Fibroblast of skin of right biceps (primary cell): ENCODE measurements around the gene PRKN.

Experiments
- DNase-seq: peaks from one replicate; pipeline ENCODE4 v3.0.0-alpha.2; 2013

Gene PRKN

GRCh38 chr6:161379834-161380582, 1347.6 kb downstream of the PRKN start:
- DNase-seq = peak; percentile 28

GRCh38 chr6:161378115-161378514, 1349.5 kb downstream of the PRKN start:
- no peak for DNase-seq

DNA sequence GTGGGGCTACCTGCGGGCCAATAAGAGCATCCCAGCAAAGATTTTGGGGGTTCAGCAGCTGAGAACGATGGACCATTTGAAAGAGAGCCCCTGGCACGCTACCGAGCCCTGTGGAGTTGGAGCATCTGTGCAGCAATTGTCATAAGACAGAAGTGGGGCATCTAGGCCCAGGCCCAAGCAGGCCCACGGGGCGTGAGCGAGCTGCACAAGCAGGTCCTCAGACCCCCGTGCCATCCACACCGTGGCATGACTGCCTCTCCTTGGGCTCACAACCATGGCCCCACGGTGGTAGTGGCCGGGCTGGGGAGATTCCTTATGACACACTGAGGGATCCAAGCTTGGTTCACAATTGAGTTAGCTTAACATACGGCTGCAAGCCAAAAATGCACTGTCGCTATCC, 1350.5 kb downstream of the PRKN start:
- no peak for DNase-seq

- DNase-seq = no peak
These were observed 1351.2 kb downstream of the PRKN start for GRCh38 chr6:161376367-161376766.

- DNase-seq = peak; percentile 46
These were observed 1352.3 kb downstream of the PRKN start for GRCh38 chr6:161374971-161375873.

DNA sequence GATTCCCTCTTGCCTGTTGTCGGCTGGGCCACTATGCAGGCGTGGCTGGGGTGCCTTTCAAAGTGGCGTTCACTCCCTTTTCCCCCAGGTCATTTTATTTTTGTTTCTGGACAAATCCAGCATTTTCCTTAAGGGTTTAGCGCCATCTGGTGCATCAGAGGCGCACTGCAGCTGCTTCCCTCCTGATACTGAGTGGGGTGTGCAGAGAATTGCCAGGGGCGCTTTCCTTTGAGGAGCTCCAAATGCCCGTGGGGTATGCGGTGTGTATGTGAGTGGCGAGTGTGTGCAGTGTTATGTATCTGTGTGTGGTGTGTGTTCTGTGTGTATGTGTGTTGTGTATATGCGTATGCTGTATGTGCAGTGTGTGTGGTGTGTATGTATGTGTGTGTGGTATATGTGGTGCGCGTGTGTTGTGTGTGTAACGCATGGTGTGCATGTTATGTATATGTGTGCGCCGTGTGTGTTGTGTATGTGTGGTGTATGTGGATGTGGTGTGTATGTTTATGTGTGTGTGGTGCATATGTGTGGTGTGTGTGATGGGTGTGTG, 1353.6 kb downstream of the PRKN start:
- DNase-seq = peak; percentile 53

DNA sequence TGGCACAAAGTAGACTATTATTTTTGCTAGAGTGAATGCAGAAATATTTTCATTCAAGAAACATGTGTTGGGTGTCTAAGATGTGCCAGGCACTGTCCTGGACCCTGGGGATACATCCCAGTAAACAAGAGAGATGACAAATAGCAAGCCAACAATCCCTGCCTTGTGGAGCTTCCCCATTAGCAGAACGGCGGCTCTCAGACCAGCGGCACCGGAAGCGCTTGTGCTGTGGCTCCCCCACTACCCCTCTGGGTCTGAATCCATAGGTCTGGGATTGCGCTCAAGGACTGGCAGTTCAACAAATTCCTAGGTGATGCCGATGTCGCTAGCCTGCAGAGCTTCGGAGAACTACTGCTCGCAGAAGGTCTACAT, 1355.2 kb downstream of the PRKN start:
- DNase-seq = no peak

DNA sequence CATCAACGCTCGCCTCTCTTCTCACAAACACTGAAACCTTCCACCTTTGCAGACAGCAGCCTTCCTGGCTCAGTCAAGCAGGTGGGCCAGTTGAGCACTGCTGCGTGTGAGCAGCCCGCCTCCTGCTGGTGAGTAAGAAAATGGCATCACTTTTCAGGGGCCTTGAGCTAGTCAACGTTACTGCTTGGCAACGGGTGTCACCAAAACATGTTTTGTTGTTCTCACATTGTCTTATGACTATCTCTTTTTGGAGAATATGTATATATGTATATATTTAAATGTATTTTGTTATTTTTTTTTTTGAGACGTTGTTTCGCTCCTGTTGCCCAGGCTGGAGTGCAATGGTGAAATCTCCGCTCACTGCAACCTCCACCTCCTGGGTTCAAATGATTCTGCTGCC, 1356.7 kb downstream of the PRKN start:
- DNase-seq = peak; percentile 62

GRCh38 chr6:161369339-161369738, 1358.2 kb downstream of the PRKN start:
- DNase-seq = peak; percentile 78

GRCh38 chr6:161368514-161368913, 1359.1 kb downstream of the PRKN start:
- DNase-seq = no peak

DNA sequence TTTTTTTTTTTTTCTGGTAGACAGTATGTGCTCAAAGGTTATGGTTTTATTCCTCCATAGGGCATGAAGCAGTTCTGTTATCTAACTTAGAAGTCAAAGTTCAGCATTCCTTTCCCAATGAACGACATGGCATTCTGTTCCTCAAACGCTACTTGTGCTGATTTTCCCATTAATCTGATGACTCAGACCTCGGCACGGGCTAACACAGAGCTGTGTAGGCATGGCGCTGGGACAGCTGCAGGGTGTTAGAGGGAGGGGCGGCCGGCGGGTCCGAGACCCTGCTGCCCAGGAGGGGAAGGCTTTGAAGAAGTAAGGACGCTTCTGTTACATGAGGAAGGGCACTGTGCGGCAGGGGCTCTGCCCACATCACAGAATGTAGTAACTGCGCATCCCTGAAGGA, 1360.1 kb downstream of the PRKN start:
- no peak for DNase-seq

DNA sequence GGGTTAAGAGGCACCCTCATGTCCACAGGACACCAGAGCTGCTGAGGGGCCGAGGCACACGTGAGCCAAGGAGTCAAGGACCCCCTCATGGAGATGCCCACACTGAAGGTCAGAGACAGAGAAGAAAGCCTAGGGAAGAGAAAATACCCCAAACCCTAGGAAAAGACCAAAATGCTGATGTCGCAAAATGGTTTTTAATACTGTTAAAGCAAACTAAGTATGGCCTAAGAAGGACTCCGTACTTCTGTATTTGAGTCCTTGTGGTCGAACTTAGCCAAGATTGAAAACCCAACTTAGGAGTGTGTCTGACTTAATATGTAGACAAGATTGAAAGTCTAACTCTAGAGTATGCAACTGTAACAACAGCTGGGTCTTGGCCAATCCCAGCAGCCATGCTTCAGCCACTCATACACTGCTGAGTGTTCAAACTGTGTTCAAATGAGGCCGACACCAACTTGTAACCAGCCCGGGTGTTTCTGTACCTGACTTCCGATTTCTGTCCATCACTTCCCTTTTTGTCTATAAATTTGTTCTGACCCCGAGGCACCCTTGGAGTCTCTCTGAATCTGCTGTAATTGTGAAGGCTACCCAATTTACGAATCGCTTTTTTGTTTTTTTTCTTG, 1361.2 kb downstream of the PRKN start:
- DNase-seq = no peak

DNA sequence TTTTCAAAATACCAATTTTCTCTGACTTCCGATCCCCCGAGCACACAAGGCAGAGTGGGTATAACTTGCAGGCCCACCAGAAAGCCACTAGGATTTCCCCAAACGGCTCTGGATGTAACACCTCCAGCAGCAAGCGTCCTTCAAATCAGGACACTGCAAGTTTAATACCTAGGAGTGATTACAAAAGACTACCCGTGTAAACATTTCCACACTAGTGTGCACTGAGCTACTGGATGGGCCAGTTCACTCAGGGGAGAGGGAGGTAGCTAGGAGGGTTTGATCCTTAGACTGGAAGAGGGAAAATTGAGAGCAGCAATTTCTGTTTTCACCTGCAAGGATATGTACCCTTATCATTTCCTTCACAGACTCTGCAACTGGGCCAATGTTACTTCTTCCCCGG, 1361.9 kb downstream of the PRKN start:
- no peak for DNase-seq

- no peak for DNase-seq
These were observed 1364.3 kb downstream of the PRKN start for GRCh38 chr6:161363286-161363685.

DNA sequence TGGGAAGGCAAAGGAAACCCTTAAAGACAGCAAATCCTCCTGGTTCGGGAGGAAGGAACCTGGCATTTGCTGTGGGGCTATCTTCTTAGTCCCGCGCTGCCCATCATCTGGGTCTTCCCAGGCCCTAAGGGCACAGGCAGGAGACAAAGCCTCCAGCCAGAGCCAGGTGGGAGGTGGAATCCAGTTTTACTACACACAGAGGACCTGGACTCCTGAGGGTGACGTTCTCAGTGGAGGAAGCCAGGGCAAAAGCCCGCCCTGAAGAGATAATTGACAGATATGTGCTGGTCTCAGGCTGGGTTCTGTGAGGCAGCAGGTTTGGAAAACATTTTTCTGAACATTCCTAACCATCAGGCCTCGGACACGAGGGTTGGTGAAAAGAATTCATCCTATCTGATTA, 1365.3 kb downstream of the PRKN start:
- no peak for DNase-seq

DNA sequence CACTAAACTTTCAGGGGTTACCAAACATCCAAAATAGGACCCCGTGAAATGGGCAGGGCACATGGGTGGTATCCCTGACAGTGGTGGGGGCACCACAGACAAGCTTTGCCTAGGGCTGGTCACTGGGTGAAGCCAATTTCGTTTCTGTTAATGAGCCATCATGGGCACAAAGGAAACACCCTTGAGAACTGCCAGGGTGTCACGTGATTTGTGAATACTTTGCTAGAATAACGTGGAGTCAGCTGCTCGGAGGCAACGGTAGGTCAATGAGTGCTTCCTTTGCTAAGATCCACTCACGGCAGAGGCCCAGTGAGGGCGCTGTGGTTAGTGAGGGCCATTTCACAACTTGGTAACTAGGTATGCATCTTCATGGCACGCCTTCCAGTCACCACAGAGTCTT, 1366.0 kb downstream of the PRKN start:
- DNase-seq = no peak

- DNase-seq = no peak
These were observed 1367.0 kb downstream of the PRKN start for GRCh38 chr6:161360520-161360919.

- no peak for DNase-seq
These were observed 1368.0 kb downstream of the PRKN start for GRCh38 chr6:161359618-161359945.

- no peak for DNase-seq
These were observed 1371.3 kb downstream of the PRKN start for GRCh38 chr6:161356167-161356854.

DNA sequence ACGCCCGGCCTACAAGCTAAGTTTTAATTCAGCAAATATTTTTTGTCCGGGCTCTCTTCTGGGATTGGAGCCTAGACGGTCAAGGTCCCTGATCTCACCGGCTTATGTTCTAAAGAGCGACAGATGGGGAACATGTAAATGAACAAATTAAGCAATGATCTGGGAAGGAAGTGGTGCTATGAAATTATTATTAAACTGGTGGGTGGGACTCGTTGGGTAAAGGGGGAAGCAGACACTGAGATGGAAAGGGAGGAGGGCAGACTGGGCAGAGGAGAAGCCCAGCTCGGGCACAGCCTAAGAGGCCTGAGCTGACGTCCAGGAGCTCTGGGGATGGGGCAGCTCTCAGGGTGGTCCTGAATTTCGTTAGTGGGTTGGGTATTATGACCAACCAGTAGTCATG, 1371.9 kb downstream of the PRKN start:
- DNase-seq = no peak

DNA sequence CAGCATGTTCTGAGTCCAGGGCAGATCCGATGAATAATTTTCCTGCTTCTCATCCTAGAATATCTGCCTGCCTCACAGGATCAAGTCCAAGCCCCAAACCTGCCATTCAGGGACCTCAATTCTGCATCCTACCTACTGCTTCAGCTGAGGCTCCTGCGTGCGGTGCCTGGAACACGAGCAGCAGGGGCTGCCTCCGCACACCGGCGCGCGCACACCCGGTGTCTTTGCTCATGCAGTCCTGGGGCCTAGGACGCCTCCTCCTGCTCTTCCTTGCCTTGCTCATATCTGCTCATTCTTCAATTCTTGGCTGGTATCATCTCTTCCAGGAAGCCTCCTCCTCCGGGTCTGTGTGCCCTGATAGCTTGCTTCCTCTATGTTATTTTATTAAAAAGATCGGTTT, 1372.6 kb downstream of the PRKN start:
- DNase-seq = no peak

- DNase-seq = no peak
These were observed 1373.2 kb downstream of the PRKN start for GRCh38 chr6:161354276-161354840.

DNA sequence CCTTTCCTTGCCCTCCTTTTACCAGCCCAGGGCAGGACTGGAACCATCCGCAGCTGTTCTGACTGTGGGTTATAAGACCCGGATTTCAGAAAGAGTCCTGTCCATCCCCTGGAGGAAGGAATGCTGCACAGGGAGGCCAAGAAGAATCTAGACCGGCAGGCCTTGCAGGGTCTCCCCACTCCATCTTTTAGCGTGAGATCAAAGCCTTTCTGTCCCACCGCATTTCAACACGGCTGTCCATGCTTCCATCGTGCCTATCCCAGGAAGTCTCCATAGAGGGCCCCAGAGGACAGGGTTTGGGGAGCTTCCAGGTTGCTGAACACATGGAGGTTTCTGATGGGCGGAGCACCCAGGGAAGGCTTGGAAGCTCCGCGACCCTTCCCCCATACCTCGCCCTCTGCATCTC, 1374.4 kb downstream of the PRKN start:
- peak; percentile 18 for DNase-seq
